HL-60 (cell line): ENCODE measurements around the gene MTHFD2L.

Experiments used
- CTCF ChIP-seq: IDR thresholded peaks from one replicate; pipeline ENCODE4 v1.5.1; 2011; ENCODE audit warnings: low read length, control low read depth, inconsistent platforms; ENCODE audit not compliant: insufficient read depth
- GABPA ChIP-seq: IDR thresholded peaks from 2 replicates; pipeline ENCODE4 v1.6.1; 2012; ENCODE audit warnings: low read depth
- REST ChIP-seq: IDR thresholded peaks from 2 replicates; pipeline ENCODE4 v1.6.1; 2012; ENCODE audit warnings: low read depth; ENCODE audit not compliant: insufficient replicate concordance

- no peak for TF ChIP-seq CTCF
- no peak for TF ChIP-seq GABPA
- no peak for TF ChIP-seq REST
These were observed 139.6 kb downstream of the MTHFD2L start for GRCh38 chr4:74297539-74297938.
